NCI-H526 treated with DMSO at 0.1 percent for 48 hours (cell line): Measurements from ENCODE around the gene DNASE1L3.
A peak's percentile ranks its signal among the peaks of the same experiment; 100 is the strongest.
"Not testable (repeated sequence)": the region's sequence is repeated elsewhere in the genome, so short reads cannot be mapped to it uniquely, and the experiment has no call there.

Experiments
- DNase-seq: peaks from one replicate; lab custom pipeline; 2025; lab: John Stamatoyannopoulos, UW

DNASE1L3 gene

GRCh38 chr3:58210761-58211460 lies at the start of gene DNASE1L3:
DNASE1L3 (minus strand) TSS chr3:58210972; CDS start chr3:58210906, 66 bp downstream.
- no peak for DNase-seq

GRCh38 chr3:58260261-58260731 lies 49.5 kb upstream of the DNASE1L3 start:
- DNase-seq = no peak

GRCh38 chr3:58258392-58259055 lies 47.8 kb upstream of the DNASE1L3 start:
- DNase-seq = no peak

- DNase-seq = no peak
Measured at GRCh38 chr3:58256511-58256910, 45.7 kb upstream of the DNASE1L3 start.

- no peak for DNase-seq
Measured at GRCh38 chr3:58256061-58256460, 45.3 kb upstream of the DNASE1L3 start.

GRCh38 chr3:58254144-58254543 lies 43.4 kb upstream of the DNASE1L3 start:
- DNase-seq = no peak

GRCh38 chr3:58251631-58252035 lies 40.9 kb upstream of the DNASE1L3 start:
- no peak for DNase-seq

GRCh38 chr3:58250093-58250707 lies 39.4 kb upstream of the DNASE1L3 start:
- no peak for DNase-seq

GRCh38 chr3:58249358-58250092 lies 38.8 kb upstream of the DNASE1L3 start:
- no peak for DNase-seq

- no peak for DNase-seq
Measured at GRCh38 chr3:58246148-58247047, 35.6 kb upstream of the DNASE1L3 start.

GRCh38 chr3:58243976-58244585 lies 33.3 kb upstream of the DNASE1L3 start:
- DNase-seq = no peak

- DNase-seq = not testable (repeated sequence)
Measured at GRCh38 chr3:58242860-58243259, 32.1 kb upstream of the DNASE1L3 start.

GRCh38 chr3:58242340-58242739 lies 31.6 kb upstream of the DNASE1L3 start:
- DNase-seq = no peak

GRCh38 chr3:58241306-58242044 lies 30.7 kb upstream of the DNASE1L3 start:
- no peak for DNase-seq

GRCh38 chr3:58238830-58239229 lies 28.1 kb upstream of the DNASE1L3 start:
- DNase-seq = no peak

GRCh38 chr3:58237941-58238681 lies 27.3 kb upstream of the DNASE1L3 start:
- no peak for DNase-seq

GRCh38 chr3:58237238-58237940 lies 26.6 kb upstream of the DNASE1L3 start, which contains the start of gene ABHD6:
ABHD6 (plus strand) TSS chr3:58237792; CDS start chr3:58256587, 18,795 bp downstream.
- peak; percentile 28 for DNase-seq

- no peak for DNase-seq
Measured at GRCh38 chr3:58236527-58237237, 25.9 kb upstream of the DNASE1L3 start.
